ENCODE results near the gene SNAPIN.
A peak's percentile ranks its signal among the peaks of the same experiment; 100 is the strongest.

Gene SNAPIN

GRCh38 chr1:153616144-153616916, 42.2 kb upstream of the SNAPIN start, which contains the start of gene S100A14:
TSS of gene S100A14 (minus strand) at chr1:153616325. CDS start at chr1:153615858, 467 bp downstream.
- no peaks in the 10 kb centered on the region for H3K79me2 ChIP-seq (ENCODE audit: insufficient read depth, low read length)
- no peak within 1 kb of the TSS for H3K9ac ChIP-seq (ENCODE audit: low read length)
- no peaks in the 10 kb centered on the region for H3K27me3 ChIP-seq (ENCODE audit: insufficient read depth, low read length)
- H3F3A ChIP-seq (ENCODE audit: insufficient read depth, low read length), result no peaks in the 10 kb centered on the region
- H3K9me2 ChIP-seq (ENCODE audit: low read depth, low read length), result no peaks in the 10 kb centered on the region
- H3K4me1 ChIP-seq (ENCODE audit: insufficient read depth, low read length, severe bottlenecking), result no peaks in the 10 kb centered on the region
- H3K27ac ChIP-seq (ENCODE audit: low read depth, low read length, poor library complexity, severe bottlenecking), result no peak within 1 kb of the TSS
- no peaks in the 10 kb centered on the region for H4K20me1 ChIP-seq (ENCODE audit: insufficient read depth, low read length)
- H3K4me3 ChIP-seq (ENCODE audit: low read depth, low read length, poor library complexity, severe bottlenecking), result no peak within 1 kb of the TSS
- H3K4me2 ChIP-seq (ENCODE audit: low read length), result no peak within 1 kb of the TSS
- TF ChIP-seq CTCF (IDR thresholded peaks at IDR 0.05; ENCODE audit: low read length) (no peak), EZH2 (IDR thresholded peaks at IDR 0.05; ENCODE audit: borderline replicate concordance, low read length) (no peak)
- no peak within 1 kb of the TSS for H2AFZ ChIP-seq (ENCODE audit: low read length)
- H3K36me3 ChIP-seq (ENCODE audit: insufficient read depth, low read length), result no peaks in the 10 kb centered on the region; the same call in 1 of the 2 replicates
- no peaks in the 10 kb centered on the region for H3K9me3 ChIP-seq (ENCODE audit: low read length)

- H3K36me3 ChIP-seq (ENCODE audit: insufficient read depth, low read length), result no peaks in the 10 kb centered on the region; the same call in 1 of the 2 replicates
- H3K4me2 ChIP-seq (ENCODE audit: low read length), result no peak overlapping the region
- H3K27ac ChIP-seq (ENCODE audit: low read depth, low read length, poor library complexity, severe bottlenecking), result no peak overlapping the region
- TF ChIP-seq EZH2 (IDR thresholded peaks at IDR 0.05; ENCODE audit: borderline replicate concordance, low read length) (no peak), CTCF (IDR thresholded peaks at IDR 0.05; ENCODE audit: low read length) (no peak)
- H3K27me3 ChIP-seq (ENCODE audit: insufficient read depth, low read length), result no peaks in the 10 kb centered on the region
- H3K4me3 ChIP-seq (ENCODE audit: low read depth, low read length, poor library complexity, severe bottlenecking), result no peak overlapping the region
- H3K9me3 ChIP-seq (ENCODE audit: low read length), result no peaks in the 10 kb centered on the region
- no peaks in the 10 kb centered on the region for H3K4me1 ChIP-seq (ENCODE audit: insufficient read depth, low read length, severe bottlenecking)
- no peaks in the 10 kb centered on the region for H3K79me2 ChIP-seq (ENCODE audit: insufficient read depth, low read length)
- H3K9me2 ChIP-seq (ENCODE audit: low read depth, low read length), result no peaks in the 10 kb centered on the region
- no peaks in the 10 kb centered on the region for H4K20me1 ChIP-seq (ENCODE audit: insufficient read depth, low read length)
- no peak overlapping the region for H2AFZ ChIP-seq (ENCODE audit: low read length)
- H3K9ac ChIP-seq (ENCODE audit: low read length), result no peak overlapping the region
- H3F3A ChIP-seq (ENCODE audit: insufficient read depth, low read length), result no peaks in the 10 kb centered on the region
Measured at GRCh38 chr1:153616917-153617311, 41.6 kb upstream of the SNAPIN start.

GRCh38 chr1:153617663-153618062, 40.8 kb upstream of the SNAPIN start:
- Histone ChIP-seq H3F3A (ENCODE audit: insufficient read depth, low read length) (no peaks in the 10 kb centered on the region), H3K9ac (ENCODE audit: low read length) (no peak overlapping the region), H4K20me1 (ENCODE audit: insufficient read depth, low read length) (no peaks in the 10 kb centered on the region), H3K36me3 (ENCODE audit: insufficient read depth, low read length) (no peaks in the 10 kb centered on the region; the same call in 1 of the 2 replicates), H3K9me2 (ENCODE audit: low read depth, low read length) (no peaks in the 10 kb centered on the region), H3K4me3 (ENCODE audit: low read depth, low read length, poor library complexity, severe bottlenecking) (no peak overlapping the region), H3K4me1 (ENCODE audit: insufficient read depth, low read length, severe bottlenecking) (peaks cover 2% of the 10 kb centered on the region), H3K27ac (ENCODE audit: low read depth, low read length, poor library complexity, severe bottlenecking) (no peak overlapping the region), H3K9me3 (ENCODE audit: low read length) (no peaks in the 10 kb centered on the region), H3K79me2 (ENCODE audit: insufficient read depth, low read length) (no peaks in the 10 kb centered on the region), H3K4me2 (ENCODE audit: low read length) (no peak overlapping the region), H2AFZ (ENCODE audit: low read length) (no peak overlapping the region), H3K27me3 (ENCODE audit: insufficient read depth, low read length) (no peaks in the 10 kb centered on the region)
- TF ChIP-seq EZH2 (IDR thresholded peaks at IDR 0.05; ENCODE audit: borderline replicate concordance, low read length) (no peak), CTCF (IDR thresholded peaks at IDR 0.05; ENCODE audit: low read length) (peak; percentile 51; the same call in 1 of the 2 replicates)
